ENCODE data around the gene TMEM79. TPM values are rescaled to one million over a fixed set of nuclear protein-coding genes. Genes with fewer than 3 reads are reported as not detected.

The TMEM79 gene
- 4.0 TPM for polyA plus RNA-seq (2013, experiment 1 of 4)
- 2.8 TPM for polyA plus RNA-seq (2013, experiment 2 of 4)
- 3.1 TPM for polyA plus RNA-seq (2013, experiment 3 of 4)
- 3.3 TPM for polyA plus RNA-seq (2013, experiment 4 of 4)

DNA sequence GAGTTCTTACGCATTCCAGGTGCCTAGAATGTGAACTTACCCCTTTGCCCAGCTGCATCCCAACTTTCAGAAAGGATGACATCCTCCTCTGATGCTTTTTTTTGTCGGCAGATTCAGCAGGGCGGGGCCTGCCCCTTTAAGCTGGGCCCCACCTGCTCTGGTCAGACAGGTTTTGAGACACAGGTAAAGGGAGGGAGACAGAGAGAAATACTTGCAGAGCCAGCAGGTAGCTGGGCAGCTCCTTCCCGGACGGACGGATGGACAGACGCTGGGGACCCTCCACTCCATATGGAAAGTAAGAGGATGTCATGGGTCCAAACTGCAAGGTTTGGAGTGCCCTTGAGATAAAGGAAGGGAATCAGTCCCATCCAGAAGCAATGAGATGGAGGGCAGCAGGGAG, at the start of gene TMEM79:
TMEM79 (plus strand) TSS at position 214 of the 400 bp plus-strand sequence. CDS start 902 bp downstream, outside the sequence.
- peak within 1 kb of the TSS; percentile 71 for H3K4me3 ChIP-seq (ENCODE audit: insufficient read depth, low read depth, low read length)
- H3K27me3 ChIP-seq (ENCODE audit: control insufficient read depth, insufficient read depth, low read length, poor library complexity, severe bottlenecking) = no peaks in the 10 kb centered on the region
- no peaks in the 10 kb centered on the region for H3K36me3 ChIP-seq (ENCODE audit: control insufficient read depth, insufficient read depth, low read length)
- 93 to 95% methylated on average over 7 of the region's 7 CpGs for WGBS, 2 experiments
- H3K9me3 ChIP-seq (ENCODE audit: control insufficient read depth, low read length) = no peaks in the 10 kb centered on the region
- H3K27ac ChIP-seq (ENCODE audit: insufficient read depth, low read depth, low read length, poor library complexity, severe bottlenecking) = peak within 1 kb of the TSS; percentile 39
- peaks cover 10% of the 10 kb centered on the region for H3K4me1 ChIP-seq (ENCODE audit: control insufficient read depth, insufficient read depth, low read length)

- peaks cover 38% of the 10 kb centered on the region for H3K36me3 ChIP-seq (ENCODE audit: control insufficient read depth, insufficient read depth, low read length)
- WGBS, 2 experiments = 95 to 96% methylated on average over 12 of the region's 12 CpGs
- H3K27ac ChIP-seq (ENCODE audit: insufficient read depth, low read depth, low read length, poor library complexity, severe bottlenecking) = no peak overlapping the region
Observed at GRCh38 chr1:156236164-156236563, 48.0 kb upstream of the TMEM79 start.

GRCh38 chr1:156238248-156238647, 45.9 kb upstream of the TMEM79 start:
- Histone ChIP-seq H3K27ac (ENCODE audit: insufficient read depth, low read depth, low read length, poor library complexity, severe bottlenecking) (no peak overlapping the region), H3K4me1 (ENCODE audit: control insufficient read depth, insufficient read depth, low read length) (no peaks in the 10 kb centered on the region), H3K9me3 (ENCODE audit: control insufficient read depth, low read length) (no peaks in the 10 kb centered on the region), H3K27me3 (ENCODE audit: control insufficient read depth, insufficient read depth, low read length, poor library complexity, severe bottlenecking) (no peaks in the 10 kb centered on the region), H3K36me3 (ENCODE audit: control insufficient read depth, insufficient read depth, low read length) (peaks cover 38% of the 10 kb centered on the region), H3K4me3 (ENCODE audit: insufficient read depth, low read depth, low read length) (no peak overlapping the region)
- 94 to 97% methylated on average over 4 to 5 of the region's 5 CpGs for WGBS, 2 experiments

More at GRCh38 chr1:156236164-156236563, 48.0 kb upstream of the TMEM79 start:
- Histone ChIP-seq H3K27me3 (ENCODE audit: control insufficient read depth, insufficient read depth, low read length, poor library complexity, severe bottlenecking) (no peaks in the 10 kb centered on the region), H3K9me3 (ENCODE audit: control insufficient read depth, low read length) (no peaks in the 10 kb centered on the region), H3K4me1 (ENCODE audit: control insufficient read depth, insufficient read depth, low read length) (no peaks in the 10 kb centered on the region), H3K4me3 (ENCODE audit: insufficient read depth, low read depth, low read length) (no peak overlapping the region)

DNA sequence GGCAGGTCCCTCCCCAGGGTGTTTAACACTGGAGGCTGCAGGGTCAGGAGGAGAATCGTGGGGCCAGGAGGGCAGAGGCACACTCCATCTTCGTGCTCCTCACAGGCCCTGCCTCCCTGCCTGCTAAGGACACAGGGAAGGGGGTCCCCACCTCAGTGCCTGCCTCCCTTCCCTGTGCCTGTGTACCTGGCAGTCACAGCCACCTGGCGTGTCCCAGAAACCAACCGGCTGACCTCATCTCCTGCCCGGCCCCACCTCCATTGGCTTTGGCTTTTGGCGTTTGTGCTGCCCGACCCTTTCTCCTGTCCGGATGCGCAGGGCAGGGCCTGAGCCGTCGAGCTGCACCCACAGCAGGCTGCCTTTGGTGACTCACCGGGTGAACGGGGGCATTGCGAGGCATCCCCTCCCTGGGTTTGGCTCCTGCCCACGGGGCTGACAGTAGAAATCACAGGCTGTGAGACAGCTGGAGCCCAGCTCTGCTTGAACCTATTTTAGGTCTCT, 42.8 kb upstream of the TMEM79 start:
- H3K4me1 ChIP-seq (ENCODE audit: control insufficient read depth, insufficient read depth, low read length) = no peaks in the 10 kb centered on the region
- no peaks in the 10 kb centered on the region for H3K9me3 ChIP-seq (ENCODE audit: control insufficient read depth, low read length)
- 84 to 87% methylated on average over 15 of the region's 15 CpGs for WGBS, 2 experiments

DNA sequence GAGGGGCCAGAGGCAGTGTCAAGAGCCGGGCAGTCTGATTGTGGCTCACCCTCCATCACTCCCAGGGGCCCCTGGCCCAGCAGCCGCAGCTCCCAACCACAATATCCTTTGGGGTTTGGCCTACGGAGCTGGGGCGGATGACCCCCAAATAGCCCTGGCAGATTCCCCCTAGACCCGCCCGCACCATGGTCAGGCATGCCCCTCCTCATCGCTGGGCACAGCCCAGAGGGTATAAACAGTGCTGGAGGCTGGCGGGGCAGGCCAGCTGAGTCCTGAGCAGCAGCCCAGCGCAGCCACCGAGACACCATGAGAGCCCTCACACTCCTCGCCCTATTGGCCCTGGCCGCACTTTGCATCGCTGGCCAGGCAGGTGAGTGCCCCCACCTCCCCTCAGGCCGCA, 42.2 kb upstream of the TMEM79 start, which contains the start of gene BGLAP:
BGLAP (plus strand) TSS at position 259 of the 400 bp plus-strand sequence; CDS start at position 307, 48 bp downstream.
- Histone ChIP-seq H3K27me3 (ENCODE audit: control insufficient read depth, insufficient read depth, low read length, poor library complexity, severe bottlenecking) (peaks cover 11% of the 10 kb centered on the region), H3K4me3 (ENCODE audit: insufficient read depth, low read depth, low read length) (no peak within 1 kb of the TSS), H3K9me3 (ENCODE audit: control insufficient read depth, low read length) (no peaks in the 10 kb centered on the region), H3K27ac (ENCODE audit: insufficient read depth, low read depth, low read length, poor library complexity, severe bottlenecking) (no peak within 1 kb of the TSS), H3K36me3 (ENCODE audit: control insufficient read depth, insufficient read depth, low read length) (peaks cover 17% of the 10 kb centered on the region), H3K4me1 (ENCODE audit: control insufficient read depth, insufficient read depth, low read length) (peaks cover under 1% of the 10 kb centered on the region)
- WGBS, 2 experiments = 94 to 95% methylated on average over 14 of the region's 14 CpGs

More for the DNA sequence above, 42.8 kb upstream of the TMEM79 start:
- Histone ChIP-seq H3K27ac (ENCODE audit: insufficient read depth, low read depth, low read length, poor library complexity, severe bottlenecking) (no peak overlapping the region), H3K36me3 (ENCODE audit: control insufficient read depth, insufficient read depth, low read length) (peaks cover 22% of the 10 kb centered on the region), H3K4me3 (ENCODE audit: insufficient read depth, low read depth, low read length) (no peak overlapping the region), H3K27me3 (ENCODE audit: control insufficient read depth, insufficient read depth, low read length, poor library complexity, severe bottlenecking) (peaks cover 11% of the 10 kb centered on the region)

GRCh38 chr1:156242738-156243137, 41.4 kb upstream of the TMEM79 start:
- H3K27ac ChIP-seq (ENCODE audit: insufficient read depth, low read depth, low read length, poor library complexity, severe bottlenecking) = no peak overlapping the region
- H3K27me3 ChIP-seq (ENCODE audit: control insufficient read depth, insufficient read depth, low read length, poor library complexity, severe bottlenecking) = peaks cover 11% of the 10 kb centered on the region
- peaks cover 9% of the 10 kb centered on the region for H3K4me1 ChIP-seq (ENCODE audit: control insufficient read depth, insufficient read depth, low read length)
- no peaks in the 10 kb centered on the region for H3K9me3 ChIP-seq (ENCODE audit: control insufficient read depth, low read length)
- no peak overlapping the region for H3K4me3 ChIP-seq (ENCODE audit: insufficient read depth, low read depth, low read length)
- WGBS, 2 experiments = 90 to 92% methylated on average over 10 of the region's 10 CpGs
- peaks cover 15% of the 10 kb centered on the region for H3K36me3 ChIP-seq (ENCODE audit: control insufficient read depth, insufficient read depth, low read length)

DNA sequence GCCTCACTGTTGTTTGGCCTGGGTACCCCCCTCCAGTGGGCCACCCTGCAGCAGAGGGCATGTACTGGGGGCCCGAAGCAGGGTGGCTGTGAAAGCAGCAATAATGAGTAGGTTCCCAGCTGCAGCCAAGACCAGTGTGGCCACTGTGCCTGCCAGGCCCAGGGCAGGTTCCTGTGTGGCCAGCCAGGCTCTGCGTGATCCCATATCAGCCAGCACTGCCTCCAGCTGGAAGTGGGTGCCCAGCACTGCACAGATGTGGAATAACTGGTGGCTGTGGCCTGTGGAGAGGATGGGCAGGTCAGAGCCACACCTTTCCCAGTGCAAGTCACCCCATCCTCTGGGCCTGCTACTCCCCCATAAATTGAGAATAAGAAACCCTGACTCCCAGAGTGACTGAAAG, 40.0 kb upstream of the TMEM79 start:
- Histone ChIP-seq H3K36me3 (ENCODE audit: control insufficient read depth, insufficient read depth, low read length) (peaks cover 9% of the 10 kb centered on the region), H3K4me3 (ENCODE audit: insufficient read depth, low read depth, low read length) (no peak overlapping the region), H3K9me3 (ENCODE audit: control insufficient read depth, low read length) (no peaks in the 10 kb centered on the region), H3K27me3 (ENCODE audit: control insufficient read depth, insufficient read depth, low read length, poor library complexity, severe bottlenecking) (peaks cover 11% of the 10 kb centered on the region), H3K4me1 (ENCODE audit: control insufficient read depth, insufficient read depth, low read length) (peaks cover 15% of the 10 kb centered on the region), H3K27ac (ENCODE audit: insufficient read depth, low read depth, low read length, poor library complexity, severe bottlenecking) (no peak overlapping the region)
- WGBS, 2 experiments = 95 to 98% methylated on average over 2 of the region's 2 CpGs

- H3K27ac ChIP-seq (ENCODE audit: insufficient read depth, low read depth, low read length, poor library complexity, severe bottlenecking) = no peak overlapping the region
- H3K4me3 ChIP-seq (ENCODE audit: insufficient read depth, low read depth, low read length) = no peak overlapping the region
- H3K27me3 ChIP-seq (ENCODE audit: control insufficient read depth, insufficient read depth, low read length, poor library complexity, severe bottlenecking) = peaks cover 11% of the 10 kb centered on the region
- WGBS, 2 experiments = 94% methylated on average over 17 of the region's 17 CpGs
- no peaks in the 10 kb centered on the region for H3K9me3 ChIP-seq (ENCODE audit: control insufficient read depth, low read length)
- H3K36me3 ChIP-seq (ENCODE audit: control insufficient read depth, insufficient read depth, low read length) = peaks cover 4% of the 10 kb centered on the region
- H3K4me1 ChIP-seq (ENCODE audit: control insufficient read depth, insufficient read depth, low read length) = peaks cover 15% of the 10 kb centered on the region
Observed at GRCh38 chr1:156244712-156245111, 39.4 kb upstream of the TMEM79 start.

DNA sequence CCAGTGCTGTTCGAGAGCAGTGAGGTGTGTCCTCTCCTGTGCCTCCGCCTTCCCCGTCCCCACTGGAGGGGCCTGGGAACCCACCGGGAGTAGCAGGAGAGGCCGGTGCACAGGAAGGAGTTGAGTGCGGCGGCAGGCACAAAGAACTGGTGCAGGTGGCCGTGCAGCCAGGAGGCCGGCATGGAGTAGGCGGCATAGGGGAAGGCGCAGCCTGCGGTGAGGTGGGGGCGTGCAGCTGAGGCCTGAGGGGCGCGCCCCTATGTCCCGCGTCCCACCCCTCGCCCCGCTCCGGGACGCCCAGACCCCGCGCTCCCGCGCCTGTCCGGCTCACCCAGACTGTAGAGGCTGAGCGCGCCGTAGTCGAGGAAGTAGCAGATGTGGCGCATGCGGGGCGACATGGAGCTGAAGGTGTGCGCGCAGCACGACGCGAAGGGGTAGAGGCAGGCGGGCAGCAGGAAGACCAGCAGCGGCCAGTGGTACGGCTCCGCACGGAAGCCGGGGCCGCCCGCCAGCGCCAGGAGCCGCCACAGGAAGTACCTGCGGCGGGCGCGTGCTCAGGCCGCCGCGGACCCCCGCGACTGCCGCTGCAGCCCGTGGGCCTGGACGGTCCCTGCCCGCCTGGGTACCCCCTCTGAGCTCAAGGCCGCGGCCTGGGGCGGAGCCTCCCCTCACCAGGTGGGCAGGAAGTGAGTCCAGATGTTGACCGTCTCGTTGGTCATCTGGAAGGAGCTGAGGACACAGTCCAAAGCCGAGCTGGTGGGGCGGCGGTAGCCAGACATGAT, 38.5 kb upstream of the TMEM79 start:
- Histone ChIP-seq H3K4me3 (ENCODE audit: insufficient read depth, low read depth, low read length) (no peak overlapping the region), H3K4me1 (ENCODE audit: control insufficient read depth, insufficient read depth, low read length) (peaks cover 15% of the 10 kb centered on the region), H3K27ac (ENCODE audit: insufficient read depth, low read depth, low read length, poor library complexity, severe bottlenecking) (no peak overlapping the region), H3K36me3 (ENCODE audit: control insufficient read depth, insufficient read depth, low read length) (peaks cover 9% of the 10 kb centered on the region), H3K27me3 (ENCODE audit: control insufficient read depth, insufficient read depth, low read length, poor library complexity, severe bottlenecking) (peaks cover 11% of the 10 kb centered on the region), H3K9me3 (ENCODE audit: control insufficient read depth, low read length) (no peaks in the 10 kb centered on the region)
- 50 to 52% methylated on average over 69 of the region's 69 CpGs for WGBS, 2 experiments

DNA sequence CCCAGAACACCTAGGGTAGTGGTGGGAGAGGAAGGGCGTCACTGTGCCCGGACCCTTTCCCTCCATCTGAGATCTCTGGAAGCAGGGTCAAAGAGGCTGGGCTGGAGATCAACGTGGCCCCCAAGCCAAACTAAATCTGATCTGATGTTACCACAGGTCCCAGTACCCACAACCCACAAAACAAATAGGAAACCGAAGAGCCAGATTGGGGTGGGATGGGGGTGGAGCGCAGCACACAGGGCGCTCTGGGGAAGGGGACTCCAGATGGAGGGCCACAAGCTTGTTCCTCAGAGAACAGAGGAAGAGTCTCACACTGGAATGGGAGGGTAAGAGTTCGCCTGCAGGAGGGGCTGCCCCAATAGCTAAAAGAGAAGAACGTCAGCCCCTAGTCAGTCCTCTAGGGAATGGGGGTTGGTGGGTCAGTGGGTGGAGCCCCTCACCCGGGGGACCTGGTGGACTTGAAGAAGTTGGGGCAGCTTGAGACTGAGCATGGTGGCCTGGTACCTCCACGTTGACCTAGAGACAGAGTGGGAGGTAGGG, 37.8 kb upstream of the TMEM79 start:
- Histone ChIP-seq H3K27me3 (ENCODE audit: control insufficient read depth, insufficient read depth, low read length, poor library complexity, severe bottlenecking) (peaks cover 11% of the 10 kb centered on the region), H3K4me1 (ENCODE audit: control insufficient read depth, insufficient read depth, low read length) (peaks cover 15% of the 10 kb centered on the region), H3K27ac (ENCODE audit: insufficient read depth, low read depth, low read length, poor library complexity, severe bottlenecking) (no peak overlapping the region), H3K9me3 (ENCODE audit: control insufficient read depth, low read length) (no peaks in the 10 kb centered on the region), H3K4me3 (ENCODE audit: insufficient read depth, low read depth, low read length) (no peak overlapping the region), H3K36me3 (ENCODE audit: control insufficient read depth, insufficient read depth, low read length) (peaks cover 13% of the 10 kb centered on the region)
- WGBS, 2 experiments = 87 to 88% methylated on average over 10 of the region's 10 CpGs
